SK-N-SH (cell line): ENCODE results near the gene RTN3. TPM values are rescaled to one million over a fixed set of nuclear protein-coding genes. Genes with fewer than 3 reads are reported as not detected.

Experiments used
- CTCF ChIA-PET: fragments of 300-600, 350-600 bp; formaldehyde crosslinking; extraction: SDS; loops from one replicate; lab custom pipeline; 2021; lab: Yijun Ruan, JAX
- POLR2A ChIA-PET: fragments of 350-600 bp; sonication (Branson Sonifier 250); formaldehyde crosslinking; extraction: SDS; loops from one replicate; lab custom pipeline; 2020; ENCODE audit warnings: antibody characterized with exemption, inconsistent platforms; lab: Yijun Ruan, JAX
- DNase-seq: peaks from one replicate; pipeline ENCODE4 v3.0.0; 2012
- H2AFZ ChIP-seq: fragments of 200-600 bp; sonication (generic); 2 replicates; pipeline ENCODE4 v1.8.1; 2016; ENCODE audit warnings: antibody characterized with exemption, mild to moderate bottlenecking, low read depth
- H3F3A ChIP-seq: fragments of 200-600 bp; sonication (generic); replicated peaks from 2 replicates; pipeline ENCODE3; 2016; ENCODE audit warnings: antibody characterized with exemption, mild to moderate bottlenecking; ENCODE audit not compliant: insufficient read depth
- H3K27ac ChIP-seq, 2 experiments: fragments of 200-500 bp in 1 of 2; fragments of 200-600 bp in 1 of 2; sonication (Bioruptor generic) in 1 of 2; sonication (generic), shearing (Covaris generic) in 1 of 2; 2 replicates each; pipeline versions ENCODE4 v1.5.1 to v1.6.1; 2014 to 2016; ENCODE audit warnings: low read depth in 2 of 2, inconsistent platforms in 1 of 2, low read length in 1 of 2, mild to moderate bottlenecking in 1 of 2, mixed read lengths in 1 of 2
- H3K27me3 ChIP-seq: fragments of 200-600 bp; sonication (generic), shearing (Covaris generic); 2 replicates; pipeline ENCODE4 v1.6.1; 2016; ENCODE audit warnings: mixed run types; ENCODE audit not compliant: insufficient read depth
- H3K36me3 ChIP-seq, 2 experiments: fragments of 200-500 bp in 1 of 2; fragments of 200-600 bp in 1 of 2; sonication (Bioruptor generic) in 1 of 2; sonication (generic) in 1 of 2; replicated peaks in 1 of 2; 2 replicates each; pipeline versions ENCODE3 to v1.5.1; 2014 to 2016; ENCODE audit warnings: low read length in 1 of 2, mild to moderate bottlenecking in 1 of 2; ENCODE audit not compliant: insufficient read depth in 2 of 2, control insufficient read depth in 1 of 2
- H3K4me1 ChIP-seq, 2 experiments: fragments of 200-500 bp in 1 of 2; fragments of 200-600 bp in 1 of 2; sonication (Bioruptor generic) in 1 of 2; sonication (generic), shearing (Covaris generic) in 1 of 2; 2 replicates each; pipeline versions ENCODE4 v1.5.1 to v1.6.1; 2014 to 2016; ENCODE audit warnings: low read depth in 1 of 2, low read length in 1 of 2, mixed run types in 1 of 2; ENCODE audit not compliant: insufficient read depth in 2 of 2, control insufficient read depth in 1 of 2
- H3K4me2 ChIP-seq: fragments of 200-600 bp; sonication (generic), shearing (Covaris generic); 2 replicates; pipeline ENCODE4 v1.6.1; 2017; ENCODE audit warnings: mixed run types
- H3K4me3 ChIP-seq, 2 experiments: fragments of 200-500 bp in 1 of 2; fragments of 200-600 bp in 1 of 2; sonication (Bioruptor generic) in 1 of 2; sonication (generic), shearing (Covaris generic) in 1 of 2; 2 replicates each; pipeline versions ENCODE4 v1.5.1 to v1.8.1; 2014 to 2016; ENCODE audit warnings: low read depth in 2 of 2, inconsistent platforms in 1 of 2, low read length in 1 of 2, mild to moderate bottlenecking in 1 of 2, mixed read lengths in 1 of 2, moderate library complexity in 1 of 2
- H3K79me2 ChIP-seq: fragments of 200-600 bp; sonication (generic); 2 replicates; pipeline ENCODE4 v1.8.1; 2017; ENCODE audit warnings: mild to moderate bottlenecking; ENCODE audit not compliant: insufficient read depth
- H3K9ac ChIP-seq: fragments of 200-600 bp; sonication (generic); 2 replicates; pipeline ENCODE4 v1.6.1; 2017; ENCODE audit warnings: mixed run types
- H3K9me2 ChIP-seq: fragments of 200-600 bp; sonication (generic); 2 replicates; pipeline ENCODE4 v1.6.1; 2017; ENCODE audit warnings: mixed run types
- H3K9me3 ChIP-seq: fragments of 200-600 bp; sonication (generic); 2 replicates; pipeline ENCODE4 v1.6.1; 2017; ENCODE audit warnings: mixed run types, mild to moderate bottlenecking, moderate library complexity
- H4K20me1 ChIP-seq: fragments of 200-600 bp; sonication (generic); 2 replicates; pipeline ENCODE4 v1.6.1; 2017; ENCODE audit warnings: mild to moderate bottlenecking, mixed run types; ENCODE audit not compliant: insufficient read depth
- EP300 ChIP-seq, 2 experiments: IDR thresholded peaks; 2 replicates each; pipeline versions ENCODE4 v1.4.0 to v1.6.1; 2012; ENCODE audit warnings: borderline replicate concordance in 1 of 2, low read depth in 1 of 2, low read length in 1 of 2
- PBX3 ChIP-seq: IDR thresholded peaks from 2 replicates; pipeline ENCODE4; 2012
- POLR2AphosphoS5 ChIP-seq: IDR thresholded peaks from 2 replicates; pipeline ENCODE4 v1.6.1; 2012; ENCODE audit warnings: low read depth, low read length
- RAD21 ChIP-seq: IDR thresholded peaks from 2 replicates; pipeline ENCODE4 v1.6.1; 2012; ENCODE audit warnings: mild to moderate bottlenecking, low read length
- SIN3A ChIP-seq: IDR thresholded peaks from 2 replicates; pipeline ENCODE4 v1.6.1; 2012; ENCODE audit warnings: low read depth, mild to moderate bottlenecking, low read length, moderate library complexity, borderline replicate concordance
- TCF12 ChIP-seq: IDR thresholded peaks from 2 replicates; pipeline ENCODE4 v1.4.0; 2012
- USF1 ChIP-seq: IDR thresholded peaks from 2 replicates; pipeline ENCODE4 v1.4.0; 2012; ENCODE audit warnings: low read depth, borderline replicate concordance
- WGBS: methylation state at CpG from one replicate; pipeline ENCODE4 v1.1.6; 2017; ENCODE audit warnings: low lambda C conversion rate; 5-methylcytosine and 5-hydroxymethylcytosine counted together
- polyA plus RNA-seq, 3 experiments: library from polyadenylated mRNA; depleted of rRNA; stranded (reverse); fragments of >200 nt; gene quantifications; 2 replicates each; pipeline ENCODE4 v1.2.3, GENCODE V29; 2012

The RTN3 gene
- polyA plus RNA-seq, 1 of the 3 experiments (the other 2 are of a cell fraction) = 52.7 TPM

GRCh38 chr11:63761931-63762653 is 80.8 kb downstream of the RTN3 start:
- Histone ChIP-seq H3K4me3 (no peak overlapping the region), H3K9me3 (no peaks in the 10 kb centered on the region), H3F3A (peaks cover 7% of the 10 kb centered on the region), H3K9me2 (no peaks in the 10 kb centered on the region), H3K4me2 (no peak overlapping the region), H3K4me1 (peaks cover 0 to 13% of the 10 kb centered on the region in 2 experiments; a peak in 1 of 4 replicates), H3K27ac (no peak overlapping the region), H3K27me3 (no peaks in the 10 kb centered on the region)
- 93% methylated on average over 26 of the region's 34 CpGs for WGBS
- CTCF ChIA-PET = no interaction called here
- POLR2A ChIA-PET = no interaction called here
- TF ChIP-seq TCF12 (no peak), POLR2AphosphoS5 (0 out of 2 replicates have a peak, but pooled peaks have one; percentile 16)
- TF ChIP-seq, all 33 proteins: peak for 1
- Histone ChIP-seq H3K36me3 (peaks cover 29 to 68% of the 10 kb centered on the region in 2 experiments), H3K9ac (no peak overlapping the region), H2AFZ (no peak overlapping the region), H3K79me2 (peaks cover 18% of the 10 kb centered on the region), H4K20me1 (peaks cover 23% of the 10 kb centered on the region)
- peak; percentile 38 for DNase-seq

GRCh38 chr11:63762654-63763495 is 81.6 kb downstream of the RTN3 start:
- peaks cover 29 to 65% of the 10 kb centered on the region in 2 experiments for H3K36me3 ChIP-seq
- H3K9me3 ChIP-seq = no peaks in the 10 kb centered on the region
- H3K27ac ChIP-seq = no peak overlapping the region
- H3K9ac ChIP-seq = no peak overlapping the region
- WGBS = 96% methylated on average over 30 of the region's 96 CpGs
- peaks cover 25% of the 10 kb centered on the region for H3K79me2 ChIP-seq
- H3K4me2 ChIP-seq = no peak overlapping the region
- H3K9me2 ChIP-seq = no peaks in the 10 kb centered on the region
- H3K4me1 ChIP-seq = peaks cover 0 to 16% of the 10 kb centered on the region in 2 experiments; a peak in 1 of 4 replicates
- no peak overlapping the region for H3K4me3 ChIP-seq
- no peak for TF ChIP-seq RAD21
- TF ChIP-seq TCF12 = no peak
- TF ChIP-seq SIN3A = no peak
- TF ChIP-seq USF1 = no peak
- no peak for TF ChIP-seq PBX3
- TF ChIP-seq EP300 (IDR thresholded peaks at IDR 0.05; ENCODE audit: borderline replicate concordance in 1 of 2, low read depth in 1 of 2, low read length in 1 of 2) = no peak
- TF ChIP-seq, all 33 proteins: peak for 0
- peaks cover 26% of the 10 kb centered on the region for H4K20me1 ChIP-seq
- CTCF ChIA-PET = no interaction called here
- POLR2A ChIA-PET = no interaction called here
- H3F3A ChIP-seq = peaks cover 4% of the 10 kb centered on the region
- H3K27me3 ChIP-seq = no peaks in the 10 kb centered on the region
- H2AFZ ChIP-seq = no peak overlapping the region
- peak; percentile 47 for DNase-seq
